Measurements from ENCODE around the gene SHROOM1.
A peak's percentile ranks its signal among the peaks of the same experiment; 100 is the strongest.
"Not testable (repeated sequence)": the region's sequence is repeated elsewhere in the genome, so short reads cannot be mapped to it uniquely, and the experiment has no call there.

The SHROOM1 gene

DNA sequence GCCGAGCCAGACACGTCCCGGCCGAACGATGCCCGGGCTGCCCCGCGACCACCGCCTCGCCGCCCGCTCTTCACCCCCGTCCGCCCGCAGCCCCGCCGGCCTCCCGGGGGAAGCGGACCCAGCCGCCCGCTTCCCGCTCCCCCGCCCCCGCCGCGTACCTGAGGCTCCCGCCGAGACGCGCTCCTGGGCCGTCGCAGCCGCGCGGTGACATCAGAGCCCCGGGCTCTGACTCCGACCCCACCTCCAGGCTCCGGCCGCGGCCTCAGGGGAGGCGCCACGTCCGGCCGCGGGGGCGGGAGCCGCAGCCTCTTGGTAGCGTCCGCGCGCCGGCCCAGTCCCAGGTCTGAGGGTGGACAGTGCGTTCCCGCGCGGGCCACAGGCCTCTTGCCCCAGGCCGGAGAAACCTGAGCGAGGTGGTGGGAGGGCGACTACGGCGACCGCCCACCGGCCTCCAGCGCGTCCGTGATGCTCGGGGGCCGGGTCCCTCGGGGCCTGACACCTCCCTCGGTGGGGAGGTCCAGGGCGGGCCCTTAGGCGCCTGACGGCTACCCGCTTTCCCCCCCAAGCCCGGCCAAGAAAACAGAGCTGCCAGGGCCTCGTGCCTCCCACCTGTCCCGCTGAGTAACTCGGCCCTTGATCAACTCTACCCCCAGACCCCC is at the start of gene SHROOM1:
Gene SHROOM1 (minus strand): TSS at position 212 of the 659 bp plus-strand sequence. CDS start 4,507 bp downstream, outside the sequence.
- DNase-seq, result peak; percentile 71

DNA sequence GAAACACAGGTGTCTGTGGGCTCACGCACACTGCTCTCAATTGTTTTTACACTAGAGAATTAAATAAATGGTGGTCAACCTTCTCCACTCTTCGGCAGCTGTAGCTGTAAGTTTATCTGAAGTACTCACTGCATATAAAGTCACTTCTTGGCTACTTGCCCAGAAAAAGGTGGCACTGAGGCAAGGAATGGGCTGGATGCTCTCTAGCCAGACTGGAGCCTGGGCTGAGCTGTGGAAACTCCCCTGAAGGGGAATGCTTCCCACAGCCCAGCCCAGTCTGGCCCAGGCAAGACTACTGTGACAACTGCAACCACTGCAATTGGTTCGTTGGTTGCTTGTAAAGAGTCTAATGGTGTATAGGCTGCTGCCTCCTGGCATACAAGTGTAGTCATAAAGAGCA is 47.5 kb upstream of the SHROOM1 start:
- DNase-seq, result no peak

DNA sequence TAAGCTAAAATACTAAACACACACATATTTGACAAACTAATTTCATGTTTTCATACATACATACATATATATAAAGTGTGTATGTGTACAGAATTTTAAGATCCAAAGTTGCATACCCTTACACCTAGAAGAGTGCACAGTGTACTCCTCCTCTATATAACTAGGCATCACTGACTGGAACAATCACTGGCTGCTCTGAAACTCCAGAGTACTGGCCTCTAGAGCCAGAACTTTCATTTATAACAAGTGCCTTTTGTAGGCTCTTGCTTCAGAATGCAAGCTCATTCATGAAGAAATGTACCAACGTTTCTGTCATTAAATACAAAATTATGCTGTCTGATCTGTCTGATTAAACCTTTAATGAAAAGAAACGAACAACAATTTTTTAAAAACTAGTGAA is 47.0 kb upstream of the SHROOM1 start:
- DNase-seq, result no peak

DNA sequence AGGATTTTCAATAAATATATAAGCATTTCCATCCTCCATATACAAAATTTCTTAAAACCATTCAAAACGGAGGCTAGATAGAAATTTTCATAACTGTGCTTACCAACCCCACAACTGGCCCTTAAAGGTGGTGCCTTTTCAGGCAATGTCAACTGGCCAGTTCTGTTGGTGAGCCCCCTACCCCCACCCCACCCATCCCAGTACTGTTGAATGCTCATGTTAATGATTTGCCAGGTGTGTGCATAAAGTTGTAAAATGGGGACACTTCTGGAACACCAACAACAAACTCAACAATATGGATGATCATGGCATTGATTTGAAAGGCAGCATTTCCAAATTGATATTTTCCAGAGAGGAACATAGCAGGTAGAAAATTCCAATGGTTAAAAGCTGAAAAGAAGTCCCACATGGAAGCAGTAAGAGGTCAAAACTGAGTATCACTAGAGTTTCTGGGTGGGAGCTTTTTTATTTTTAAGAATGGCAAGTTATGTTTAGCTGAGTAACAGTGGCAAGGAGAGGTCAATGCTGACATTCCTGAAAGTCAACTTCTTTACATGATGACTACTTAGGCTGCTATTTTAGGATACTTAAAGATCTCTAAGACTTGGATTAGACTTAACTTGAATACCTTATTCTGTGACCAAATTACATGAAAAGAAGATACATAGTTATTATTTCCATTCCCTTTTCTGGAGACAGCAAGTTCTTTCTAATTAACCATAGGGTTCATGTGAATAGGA is 45.7 kb upstream of the SHROOM1 start:
- no peak for DNase-seq

DNA sequence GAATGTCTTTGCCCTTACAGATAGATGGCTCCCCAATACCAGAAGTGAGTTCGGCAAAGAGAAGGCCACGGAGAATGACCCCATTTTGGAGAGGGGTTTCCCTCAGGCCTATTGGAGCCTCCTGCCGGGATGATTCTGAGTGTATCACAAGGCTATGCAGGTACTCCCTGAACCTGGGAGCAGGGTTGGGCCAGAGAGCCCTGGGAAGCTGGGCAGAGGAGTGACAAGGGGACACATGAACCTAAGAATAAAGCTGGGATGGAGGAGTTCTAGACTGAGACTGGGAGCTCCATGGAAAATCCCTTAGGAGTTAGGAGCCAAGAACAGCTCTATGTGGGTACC is 43.5 kb upstream of the SHROOM1 start:
- no peak for DNase-seq

DNA sequence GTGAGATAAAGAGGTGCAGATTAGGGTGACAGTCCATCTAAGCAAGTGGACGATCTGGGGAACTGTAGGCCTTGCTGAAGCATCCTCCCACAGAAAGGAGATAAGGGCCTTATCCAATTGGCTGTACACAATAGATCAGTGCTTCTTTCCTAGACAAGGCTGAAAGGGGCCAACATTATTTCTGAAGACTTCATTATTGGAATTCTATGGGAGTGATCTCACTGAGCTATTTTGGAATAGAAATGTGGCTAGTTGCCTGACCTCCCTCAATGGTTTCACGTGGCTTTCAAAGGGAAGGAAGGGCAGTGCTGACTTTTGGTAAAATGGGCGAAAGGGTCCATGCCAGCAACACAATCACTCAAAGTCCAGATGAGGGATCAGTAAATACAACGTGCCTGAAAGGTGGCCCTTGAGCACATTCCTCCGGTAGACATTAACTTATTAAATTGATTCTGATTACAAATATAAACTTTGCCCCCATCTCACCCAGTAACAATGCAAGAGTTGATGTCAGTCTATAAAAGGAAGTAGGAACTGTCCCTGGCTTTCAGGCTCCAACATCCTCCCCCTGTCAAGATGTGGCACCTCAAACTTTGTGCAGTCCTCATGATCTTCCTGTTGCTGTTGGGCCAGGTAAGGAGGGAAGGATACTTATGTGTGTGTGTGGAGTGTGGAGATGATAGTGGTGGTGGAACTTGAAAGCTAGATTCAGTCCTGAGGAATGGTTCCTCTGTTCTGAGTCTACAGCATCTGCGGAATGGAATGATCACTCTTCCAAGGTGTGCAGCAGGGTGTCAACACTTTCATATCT is 42.9 kb upstream of the SHROOM1 start, which contains the start of gene LEAP2:
Gene LEAP2 (plus strand): TSS at position 550 of the 811 bp plus-strand sequence. CDS start 27 bp downstream, at position 577.
- DNase-seq, result no peak

- DNase-seq, result no peak
These were observed 42.3 kb upstream of the SHROOM1 start for GRCh38 chr5:132872788-132873118.

DNA sequence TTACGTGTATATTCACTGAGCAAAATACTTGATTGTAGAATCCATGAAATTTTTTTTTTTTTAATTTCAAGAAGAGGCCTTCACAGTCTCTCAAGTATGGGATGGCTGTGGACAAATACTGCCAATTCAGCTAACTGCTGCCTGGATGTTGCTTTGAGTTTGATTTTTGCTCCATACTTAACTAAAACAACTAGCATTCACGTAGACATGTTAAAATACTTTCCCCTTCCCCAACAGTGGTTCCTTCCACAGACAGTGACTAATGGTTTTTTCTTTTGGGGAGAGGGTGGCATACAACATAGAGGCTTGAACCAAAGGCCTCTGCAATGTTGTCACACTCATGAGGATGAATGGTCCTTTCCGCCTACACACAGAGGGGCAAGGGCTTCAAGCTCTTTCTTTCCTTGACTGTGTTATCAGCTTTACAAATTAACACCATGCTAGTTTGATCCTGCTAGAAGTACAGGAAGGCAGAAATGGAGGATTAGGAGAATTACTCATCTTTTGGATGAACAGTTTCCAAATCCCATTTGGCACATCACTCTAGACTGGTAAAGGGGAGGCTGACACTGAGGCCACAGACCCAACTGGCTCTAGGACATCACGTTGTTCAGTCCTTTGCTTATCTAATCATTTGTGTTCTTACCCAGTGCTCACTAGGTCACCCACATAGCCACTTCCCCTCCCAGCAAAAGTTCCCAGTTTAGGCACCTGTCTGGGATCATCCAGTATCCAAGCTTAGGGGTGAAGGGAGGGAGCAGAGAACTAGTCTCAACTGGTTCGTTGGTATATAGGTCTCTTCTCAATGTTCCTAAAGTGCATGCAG is 41.2 kb upstream of the SHROOM1 start:
- DNase-seq, result no peak

DNA sequence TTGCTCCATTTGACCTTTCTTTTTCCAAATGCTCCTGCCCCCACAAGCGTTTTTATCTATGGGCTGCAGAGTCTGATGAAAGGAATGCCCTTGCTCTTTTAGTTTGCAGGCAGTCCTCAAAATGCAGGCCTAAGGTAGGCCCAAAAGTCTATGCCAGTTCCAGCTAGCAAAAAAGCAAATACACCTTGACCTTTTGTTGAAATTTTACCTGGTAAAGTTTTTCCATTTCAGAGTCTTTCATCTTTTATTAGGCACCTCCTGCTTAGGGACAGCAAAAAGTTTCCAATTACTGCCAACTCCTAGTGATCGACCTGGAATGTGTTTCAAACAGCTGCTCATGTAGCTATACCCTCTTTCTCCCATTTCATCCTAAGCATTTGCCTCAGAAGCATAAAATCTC is 40.4 kb upstream of the SHROOM1 start:
- no peak for DNase-seq

GRCh38 chr5:132868754-132869153 is 38.3 kb upstream of the SHROOM1 start:
- DNase-seq, result no peak

- no peak for DNase-seq
These were observed 36.6 kb upstream of the SHROOM1 start for GRCh38 chr5:132867046-132867451.

GRCh38 chr5:132866342-132867045 is 36.0 kb upstream of the SHROOM1 start, which contains the start of the genes GDF9 and UQCRQ:
Gene GDF9, minus strand, starts transcription at chr5:132866469. Its CDS starts 1,936 bp downstream, at chr5:132864533.
Gene UQCRQ, plus strand, starts transcription at chr5:132866642. Its CDS starts 240 bp downstream, at chr5:132866882.
- DNase-seq, result peak; percentile 90

DNA sequence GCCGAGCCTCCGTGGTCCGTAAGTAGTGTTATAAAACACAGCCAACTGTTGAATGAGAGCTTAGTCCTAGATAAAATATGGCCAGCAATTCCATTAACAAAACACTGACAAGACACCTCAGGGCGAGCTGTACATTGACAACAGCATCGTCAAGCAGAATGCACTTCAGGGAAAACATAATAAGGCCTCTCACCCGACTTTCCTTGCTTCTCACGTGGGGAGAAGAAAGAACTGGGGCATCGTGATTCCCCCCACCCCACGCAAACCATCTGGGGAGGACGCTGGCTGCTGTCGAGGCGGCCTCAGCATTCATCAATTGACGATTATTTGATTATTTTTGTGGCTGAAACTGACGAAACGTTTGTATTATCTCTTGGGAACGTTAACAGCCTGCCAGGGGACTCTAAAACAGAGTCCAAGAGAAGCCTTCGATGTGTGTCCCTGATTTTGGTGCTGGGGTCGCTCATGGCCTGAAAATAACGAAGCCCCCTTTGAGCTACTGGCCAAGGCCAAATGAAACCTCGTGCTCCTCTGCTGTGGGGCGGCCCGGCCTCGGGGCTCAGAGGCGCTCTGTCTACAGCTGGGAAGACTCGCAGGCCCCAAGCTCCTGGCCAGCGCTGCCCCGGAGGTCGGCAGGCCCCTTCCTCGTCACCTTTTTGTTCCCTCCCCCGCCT is 35.4 kb upstream of the SHROOM1 start:
- no peak for DNase-seq

GRCh38 chr5:132860742-132861141 is 30.3 kb upstream of the SHROOM1 start:
- no peak for DNase-seq

DNA sequence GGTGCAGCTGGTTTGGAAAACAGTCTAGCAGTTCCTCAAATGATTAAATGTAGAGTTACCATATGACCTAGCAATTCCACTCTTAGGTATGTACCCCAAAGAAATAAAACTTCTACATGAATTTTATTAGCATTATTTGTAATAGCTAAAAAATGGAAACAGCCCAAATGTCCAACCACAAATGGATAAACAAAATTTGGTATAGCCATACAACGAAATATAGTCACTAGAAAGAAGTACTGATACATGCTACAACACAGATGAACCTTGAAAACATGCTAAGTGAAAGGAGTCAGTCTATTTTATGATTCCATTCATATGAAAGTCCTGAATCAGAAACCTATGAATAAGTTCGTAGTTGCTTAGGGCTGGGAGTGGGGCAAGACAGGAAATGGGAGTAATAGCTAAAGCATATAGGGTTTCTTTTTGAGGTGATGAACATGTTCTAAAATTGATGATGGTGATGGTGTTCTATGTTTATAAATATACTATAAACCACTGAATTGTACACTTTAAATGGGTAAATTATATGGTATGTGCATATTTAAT is 29.5 kb upstream of the SHROOM1 start:
- no peak for DNase-seq

- no peak for DNase-seq
These were observed 25.6 kb upstream of the SHROOM1 start for GRCh38 chr5:132856011-132856410.

- not testable (repeated sequence) for DNase-seq
These were observed 24.5 kb upstream of the SHROOM1 start for GRCh38 chr5:132854992-132855391.

DNA sequence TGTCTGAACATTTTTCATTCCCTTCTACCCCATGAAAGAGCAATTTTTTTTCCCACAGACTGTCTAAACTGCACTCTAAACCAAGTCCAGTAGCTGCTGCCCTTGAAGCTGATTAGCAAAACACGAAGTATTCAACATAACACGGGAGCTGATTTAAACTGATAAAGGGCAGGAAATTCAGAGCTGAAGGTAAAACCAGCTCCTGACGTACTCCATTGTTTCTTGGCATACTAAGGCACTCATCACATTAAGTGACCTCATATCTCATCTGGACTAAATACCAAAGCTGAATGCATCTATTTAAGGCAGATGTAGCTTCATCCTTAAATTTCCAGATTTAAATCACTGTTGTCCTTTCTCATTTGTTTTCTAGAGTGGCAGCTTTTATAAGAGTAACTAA is 23.9 kb upstream of the SHROOM1 start:
- no peak for DNase-seq

DNA sequence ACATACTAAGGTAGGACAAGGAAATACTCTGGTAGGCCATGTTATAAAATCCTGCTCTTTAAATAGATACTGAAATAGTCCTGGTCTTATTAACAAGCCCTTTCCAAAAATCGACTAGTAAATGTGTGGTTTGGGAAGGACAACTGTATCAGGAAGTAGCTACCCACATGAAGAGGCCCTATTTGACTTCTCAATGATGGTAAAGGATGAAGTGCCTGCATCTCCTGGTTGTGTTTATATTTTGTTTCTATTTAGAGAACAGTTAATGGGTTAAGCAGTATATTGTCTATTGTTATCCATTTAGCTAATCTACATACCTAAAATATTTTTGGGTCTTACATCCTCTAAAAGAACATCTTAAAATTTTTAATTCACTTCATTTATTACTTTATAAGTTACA is 23.3 kb upstream of the SHROOM1 start:
- no peak for DNase-seq

DNA sequence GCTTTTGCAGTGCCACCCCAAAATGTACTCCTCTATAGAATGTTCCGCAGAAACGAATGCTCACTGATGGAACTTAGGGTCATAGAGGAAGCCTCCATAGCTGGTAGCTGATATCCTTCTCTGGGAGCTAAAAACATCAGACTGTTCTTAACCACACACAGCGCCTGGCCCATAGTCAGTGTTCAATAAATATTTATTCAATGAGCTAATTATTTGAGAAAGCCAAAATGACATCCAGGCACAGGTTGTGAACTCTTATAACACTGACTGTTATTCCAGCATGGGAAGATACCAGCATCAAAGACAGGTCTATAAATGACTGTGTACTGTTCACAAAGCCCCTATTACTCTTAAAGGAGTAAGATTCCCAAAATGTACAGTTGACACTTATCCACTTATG is 22.9 kb upstream of the SHROOM1 start:
- DNase-seq, result no peak

DNA sequence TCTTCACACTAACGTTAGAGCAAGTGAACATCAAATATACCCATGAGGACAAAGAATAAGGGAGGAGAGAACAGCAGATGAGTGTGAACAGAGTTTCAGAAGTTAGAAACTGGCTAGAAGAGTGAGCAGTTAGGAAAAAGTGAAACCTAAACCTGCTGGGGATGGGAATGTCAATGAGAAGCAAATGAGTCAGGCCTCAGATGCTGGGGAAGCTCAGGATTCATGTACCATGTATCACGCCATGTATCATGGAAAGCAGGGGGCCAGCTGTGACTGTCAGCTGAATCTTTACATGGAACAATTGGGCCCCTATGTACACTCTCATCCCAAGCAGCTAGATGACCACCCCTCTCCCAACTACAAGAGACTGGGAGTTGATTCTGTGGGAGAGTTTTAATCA is 19.6 kb upstream of the SHROOM1 start:
- no peak for DNase-seq
